VCaP (cell line): ENCODE measurements around the gene TEX11.

Source experiments
- H3K27ac ChIP-seq: fragments of 450-650 bp; 2 replicates; pipeline ENCODE4 v1.5.1; 2017
- CTCF ChIP-seq: fragments of 450-650 bp; conservative IDR thresholded peaks from 2 replicates; pipeline ENCODE4 v1.5.1; 2017; ENCODE audit warnings: mild to moderate bottlenecking, moderate library complexity

TEX11 gene

GRCh38 chrX:70481471-70482270, 426.8 kb downstream of the TEX11 start:
- no peak for TF ChIP-seq CTCF
- peak overlapping the region; percentile 93; the same call in 1 of the 2 replicates for H3K27ac ChIP-seq

- H3K27ac ChIP-seq, result peak overlapping the region; percentile 45; the same call in 1 of the 2 replicates
- no peak for TF ChIP-seq CTCF
Measured at GRCh38 chrX:70480660-70481018, 427.9 kb downstream of the TEX11 start.

- TF ChIP-seq CTCF, result no peak
- peak overlapping the region; percentile 45 for H3K27ac ChIP-seq
Measured at GRCh38 chrX:70479922-70480659, 428.4 kb downstream of the TEX11 start.

GRCh38 chrX:70479247-70479921, 429.1 kb downstream of the TEX11 start:
- no peak for TF ChIP-seq CTCF
- H3K27ac ChIP-seq, result peak overlapping the region; percentile 45
